Heart right ventricle (tissue), 16 donors: ENCODE data around the gene DPP9. TPM values are rescaled to one million over a fixed set of nuclear protein-coding genes. Genes with fewer than 3 reads are reported as not detected.
"Not testable (repeated sequence)": the region's sequence is repeated elsewhere in the genome, so short reads cannot be mapped to it uniquely, and the experiment has no call there.

Source experiments
- ATAC-seq, 8 donors: fragments of 200-7000 bp; cut with Tn5 transposase; one replicate each; pipeline ENCODE4 v1.9.1; 2020; ENCODE audit warnings: mild to moderate bottlenecking in 8 of 8, moderate library complexity in 8 of 8, moderate number of reproducible peaks in 1 of 8
- DNase-seq, 2 donors: peaks; one replicate each; pipeline ENCODE4 v3.0.0-alpha.2; 2020
- H3K27ac ChIP-seq, 10 donors: fragments of 200-600 bp; sonication (generic) in 2 of 10; one replicate each; pipeline versions ENCODE4 v1.5.0 to v1.8.0; 2020 to 2022; ENCODE audit warnings: mild to moderate bottlenecking in 3 of 10
- H3K27me3 ChIP-seq, 7 donors: fragments of 200-600 bp; one replicate each; pipeline ENCODE4 v1.8.0; 2021 to 2022; ENCODE audit warnings: mild to moderate bottlenecking in 2 of 7
- H3K36me3 ChIP-seq, 9 donors: fragments of 200-600 bp; sonication (generic) in 1 of 9; one replicate each; pipeline versions ENCODE4 v1.5.0 to v1.8.0; 2020 to 2022; ENCODE audit warnings: mild to moderate bottlenecking in 2 of 9
- H3K4me1 ChIP-seq, 9 donors: fragments of 200-600 bp; sonication (generic) in 1 of 9; one replicate each; pipeline versions ENCODE4 v1.5.0 to v1.8.0; 2020 to 2022; ENCODE audit warnings: mild to moderate bottlenecking in 4 of 9
- H3K4me3 ChIP-seq, 10 donors: fragments of 200-600 bp; sonication (generic) in 2 of 10; one replicate each; pipeline versions ENCODE4 v1.5.0 to v1.8.0; 2020 to 2022; ENCODE audit warnings: mild to moderate bottlenecking in 7 of 10, moderate library complexity in 2 of 10
- H3K9me3 ChIP-seq, 11 donors: fragments of 200-600 bp in 10 of 11; sonication (generic) in 2 of 11; one replicate each; pipeline versions ENCODE4 v1.5.0 to v1.8.0; 2013 to 2022; ENCODE audit warnings: mild to moderate bottlenecking in 2 of 11, control low read depth in 1 of 11, moderate library complexity in 1 of 11
- WGBS, 2 donors: extraction: QIAGEN DNeasy Blood & Tissue Kit; methylation state at CpG; one replicate each; pipeline ENCODE4 v1.1.7; 2013; ENCODE audit warnings: inconsistent platforms in 1 of 2; 5-methylcytosine and 5-hydroxymethylcytosine counted together
- intact Hi-C, 10 donors: fragments of 100-400 bp; cut with DNase I; formaldehyde crosslinking; loops; one replicate each; pipeline versions ENCODE4 v1.11.1 to v1.14.2; 2022
- polyA plus RNA-seq, 2 donors: library from polyadenylated mRNA; stranded (reverse); fragments of 200-250 nt; gene quantifications; one replicate each; pipeline ENCODE4 v1.2.3, GENCODE V29; 2013
- total RNA-seq, 10 donors: library from RNA; stranded (reverse); fragmentation: NEBNext Ultra II Directional in 3 of 10; extraction: Animal tissue kit (Norgen Biotek cat#: 25700) in 3 of 10; gene quantifications; one replicate each; pipeline versions ENCODE4 v1.2.1 to v1.2.4, GENCODE V29; 2021 to 2023
- TF ChIP-seq, protein P1 (sequence below), 9 donors: fragments of 200-600 bp; sonication (generic) in 2 of 9; IDR thresholded peaks; one replicate each; pipeline versions ENCODE4 v1.5.0 to v1.8.0; 2021 to 2022; ENCODE audit warnings: antibody characterized with exemption in 9 of 9, mild to moderate bottlenecking in 5 of 9, moderate library complexity in 1 of 9
- donor health status: Arrhythmogenic right ventricular cardiomyopathy.
- donor health status: ischemic (EF 13 %, LVEDD 7.1; RV severe dilation, severe dysfunction).
- donor health status: healthy with polysubstance abuse.
- donor health status: DM: no; HTN: yes; CAD: no.
- donor health status: DM: no; HTN: no; CAD: no.
- donor health status: ischemic (EF 25% LVEDD 6.9; RV normal size, moderate dysfunction).
- donor health status: ischemic (EF 25% LVEDD 5.7; RV mildly dilated, moderate dysfunction).
- donor health status: healthy.
- donor health status: DM: yes; HTN: yes; CAD: no.
- donor health status: Ischemic cardiomyopathy.
- donor health status: ischemic (EF 35%, LVEDD 5.7; RV mildly dilated, moderate dysfunction).
- donor health status: nonischemic (EF 11% LVEDD 7.7; RV severe dilation, severe dysfunction).
- donor health status: DM: yes; HTN: yes; CAD: no.
- donor health status: PGD.
- donor health status: ischemic (EF 29% LVEDD 5.4; RV normal size, mild dysfunction).
- donor health status: nonischemic (EF 23%, LVEDD 6.1; RV moderate dilation, normal function).

Gene DPP9
- total and polyA plus RNA-seq, 12 donors: 34.0 to 52.2 (median 43.2) TPM

DNA sequence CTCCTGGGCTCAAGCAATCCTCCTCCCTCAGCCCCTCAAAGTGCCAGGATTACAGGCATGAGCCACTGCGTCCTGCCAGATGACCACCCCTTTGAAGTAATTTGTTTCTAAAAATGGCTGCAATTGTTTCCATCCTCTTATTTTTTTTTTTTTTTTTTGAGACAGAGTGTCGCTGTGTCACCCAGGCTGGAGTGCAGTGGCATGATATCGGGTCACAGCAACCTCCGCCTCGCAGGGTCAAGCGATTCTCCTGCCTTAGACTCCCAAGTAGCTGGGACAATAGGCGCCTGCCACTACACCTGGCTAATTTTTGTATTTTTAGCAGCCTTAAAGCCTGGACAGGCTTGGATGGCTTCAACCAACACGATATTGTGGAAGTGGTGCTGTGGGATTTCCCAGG, 22.3 kb upstream of the DPP9 start:
- DNase-seq (no peak), ATAC-seq (no peak)
- no peak overlapping the region for H3K27ac ChIP-seq
- 52 to 58% methylated on average over 8 of the region's 8 CpGs for WGBS, 2 donors
- H3K4me3 ChIP-seq: no peak overlapping the region
- no peaks in the 10 kb centered on the region for H3K36me3 ChIP-seq
- peaks cover 0 to 7% (median 0%) of the 10 kb centered on the region in 11 donors for H3K9me3 ChIP-seq
- peaks cover 0 to 30% (median 10%) of the 10 kb centered on the region in 9 donors for H3K4me1 ChIP-seq
- intact Hi-C loops: no loop called here
- no peaks in the 10 kb centered on the region for H3K27me3 ChIP-seq
- TF ChIP-seq, protein P1, sequence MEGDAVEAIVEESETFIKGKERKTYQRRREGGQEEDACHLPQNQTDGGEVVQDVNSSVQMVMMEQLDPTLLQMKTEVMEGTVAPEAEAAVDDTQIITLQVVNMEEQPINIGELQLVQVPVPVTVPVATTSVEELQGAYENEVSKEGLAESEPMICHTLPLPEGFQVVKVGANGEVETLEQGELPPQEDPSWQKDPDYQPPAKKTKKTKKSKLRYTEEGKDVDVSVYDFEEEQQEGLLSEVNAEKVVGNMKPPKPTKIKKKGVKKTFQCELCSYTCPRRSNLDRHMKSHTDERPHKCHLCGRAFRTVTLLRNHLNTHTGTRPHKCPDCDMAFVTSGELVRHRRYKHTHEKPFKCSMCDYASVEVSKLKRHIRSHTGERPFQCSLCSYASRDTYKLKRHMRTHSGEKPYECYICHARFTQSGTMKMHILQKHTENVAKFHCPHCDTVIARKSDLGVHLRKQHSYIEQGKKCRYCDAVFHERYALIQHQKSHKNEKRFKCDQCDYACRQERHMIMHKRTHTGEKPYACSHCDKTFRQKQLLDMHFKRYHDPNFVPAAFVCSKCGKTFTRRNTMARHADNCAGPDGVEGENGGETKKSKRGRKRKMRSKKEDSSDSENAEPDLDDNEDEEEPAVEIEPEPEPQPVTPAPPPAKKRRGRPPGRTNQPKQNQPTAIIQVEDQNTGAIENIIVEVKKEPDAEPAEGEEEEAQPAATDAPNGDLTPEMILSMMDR (IDR thresholded peaks at IDR 0.05): no peak

DNA sequence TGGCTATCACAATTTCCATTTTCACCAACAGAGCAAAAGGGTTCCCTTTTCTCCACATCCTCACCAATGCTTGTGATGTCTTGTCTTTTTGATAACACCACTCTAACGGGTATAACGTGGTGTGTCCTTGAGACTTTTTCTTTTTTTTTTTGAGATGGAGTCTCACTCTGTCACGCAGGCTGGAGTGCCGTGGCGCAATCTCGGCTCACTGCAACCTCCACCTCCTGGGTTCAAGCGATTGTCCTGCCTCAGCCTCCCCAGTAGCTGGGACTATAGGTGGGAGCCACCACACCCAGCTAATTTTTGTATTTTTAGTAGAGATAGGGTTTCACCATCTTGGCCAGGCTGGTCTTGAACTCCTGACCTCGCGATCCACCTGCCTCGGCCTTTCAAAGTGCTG, 21.5 kb upstream of the DPP9 start:
- H3K9me3 ChIP-seq, H3K36me3 ChIP-seq, H3K27me3 ChIP-seq, intact Hi-C loops, DNase-seq, H3K4me3 ChIP-seq: not testable (repeated sequence)
- WGBS, 2 donors: 64 to 74% methylated on average over 10 of the region's 10 CpGs
- peak overlapping the region in 6 of 10 donors; percentile 37 to 48 (median 42) for H3K27ac ChIP-seq
- ATAC-seq: peak in 1 of 8 donors; percentile 10
- peaks cover 0 to 30% (median 10%) of the 10 kb centered on the region in 9 donors for H3K4me1 ChIP-seq

DNA sequence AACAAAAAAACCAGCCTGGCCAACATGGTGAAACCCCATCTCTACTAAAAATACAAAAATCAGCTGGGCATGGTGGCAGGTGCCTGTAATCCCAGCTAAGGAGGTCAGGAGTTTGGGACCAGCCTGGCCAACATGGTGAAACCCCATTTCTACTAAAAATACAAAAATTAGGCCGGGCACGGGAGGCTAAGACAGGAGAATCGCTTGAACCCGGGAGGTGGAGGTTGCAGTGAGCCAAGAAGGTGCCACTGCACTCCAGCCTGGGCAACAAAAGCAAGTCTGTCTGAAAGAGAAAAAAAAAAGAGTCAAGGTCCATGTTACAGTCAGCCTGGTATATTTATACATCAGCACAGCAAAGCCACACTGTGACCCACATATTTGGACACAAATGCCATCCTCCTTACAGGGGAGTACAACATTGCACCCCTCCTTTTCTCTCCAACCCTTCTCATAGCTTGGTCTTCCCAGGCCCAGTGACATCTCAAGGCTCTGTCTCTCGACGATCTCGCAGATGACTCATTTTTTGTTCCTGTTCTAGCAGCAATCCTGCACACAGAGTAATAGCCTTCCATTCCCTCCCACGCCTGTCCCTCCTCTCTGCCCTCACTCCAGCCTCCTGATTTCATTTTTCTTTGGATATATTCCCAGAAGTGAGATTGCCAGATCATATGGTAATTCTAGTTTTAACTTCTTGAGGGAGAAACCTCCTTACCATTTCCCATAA, 21.0 kb upstream of the DPP9 start:
- intact Hi-C loops: loop anchor here in 1 of 10 donors (5.0 kb wide), 1 partner anchor 38 kb away; no protein-coding TSS in a partner anchor
- Histone ChIP-seq H3K27me3 (no peaks in the 10 kb centered on the region), H3K4me1 (peaks cover 0 to 30% (median 10%) of the 10 kb centered on the region in 9 donors), H3K4me3 (no peak overlapping the region), H3K36me3 (no peaks in the 10 kb centered on the region), H3K9me3 (peaks cover 0 to 7% (median 0%) of the 10 kb centered on the region in 11 donors), H3K27ac (peak overlapping the region in 8 of 10 donors; percentile 39 to 65 (median 50))
- TF ChIP-seq, protein P1 (IDR thresholded peaks at IDR 0.05): no peak
- WGBS, 2 donors: 44 to 61% methylated on average over 8 of the region's 8 CpGs
- DNase-seq (peak in 1 of 2 donors; percentile 48), ATAC-seq (peak; percentile 63 to 94 (median 82))

DNA sequence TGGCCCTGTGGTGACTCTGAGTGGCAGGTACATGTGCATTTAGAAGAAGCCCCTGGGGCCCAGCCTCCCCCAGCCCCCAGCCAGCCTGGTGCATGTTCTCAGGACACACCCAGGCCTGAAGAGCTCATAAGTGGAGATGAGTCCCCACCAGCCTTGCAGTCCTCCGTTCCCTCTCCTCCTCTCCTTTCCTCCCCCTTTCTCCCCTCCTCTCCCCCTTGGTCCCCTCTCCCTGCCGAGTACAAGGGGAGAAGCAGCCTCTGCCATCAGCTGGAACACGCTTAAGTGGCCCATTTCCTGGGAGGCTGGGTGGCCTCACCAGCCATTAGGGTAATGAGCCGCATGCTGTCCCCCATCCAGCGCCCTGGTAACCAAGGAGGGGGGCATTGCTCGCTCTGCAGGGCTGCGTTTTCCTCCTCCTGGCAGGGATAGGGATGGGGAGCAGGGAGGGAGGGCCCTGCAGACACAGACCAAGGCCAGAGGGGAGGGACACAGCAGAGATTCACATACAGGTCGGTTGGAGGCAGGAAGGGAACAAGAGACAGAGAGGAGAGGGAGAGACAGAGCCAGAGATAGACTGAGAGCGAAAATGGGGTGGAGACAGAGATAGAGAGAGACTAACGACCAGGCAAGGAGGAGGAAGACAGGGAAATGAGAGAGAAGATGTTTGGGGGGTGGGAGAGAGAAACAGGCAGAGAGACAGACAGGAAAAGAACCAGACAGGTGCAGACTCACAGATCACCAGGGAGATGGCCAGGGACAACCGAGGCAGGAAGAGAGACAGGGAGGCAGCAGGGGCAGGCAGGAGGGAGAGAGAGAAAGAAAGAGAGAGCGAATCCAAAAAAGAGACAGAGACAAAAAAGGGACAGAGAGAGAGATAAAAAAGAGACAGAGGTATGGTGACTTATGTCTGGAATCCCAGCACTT, 19.3 kb upstream of the DPP9 start:
- H3K36me3 ChIP-seq: no peaks in the 10 kb centered on the region
- DNase-seq (no peak), ATAC-seq (peak in 3 of 8 donors; percentile 12 to 39 (median 23))
- no peaks in the 10 kb centered on the region for H3K9me3 ChIP-seq
- peaks cover 0 to under 1% (median 0%) of the 10 kb centered on the region in 7 donors for H3K27me3 ChIP-seq
- TF ChIP-seq, protein P1 (IDR thresholded peaks at IDR 0.05): no peak
- WGBS, 2 donors: 24 to 32% methylated on average over 12 of the region's 12 CpGs
- H3K4me3 ChIP-seq: no peak overlapping the region
- intact Hi-C loops: loop anchor here in 1 of 10 donors (5.0 kb wide), 1 partner anchor 39 kb away; no protein-coding TSS in a partner anchor
- H3K4me1 ChIP-seq: peaks cover 0 to 30% (median 10%) of the 10 kb centered on the region in 9 donors
- H3K27ac ChIP-seq: peak overlapping the region in 5 of 10 donors; percentile 4 to 43 (median 10)
